Naive thymus-derived CD4-positive, alpha-beta T cell (primary cell): ENCODE data around the gene RECK. TPM values are rescaled to one million over a fixed set of nuclear protein-coding genes. Genes with fewer than 3 reads are reported as not detected.

Experiments
- ATAC-seq: fragments of 150-1000 bp; cut with Tn5 transposase; 2 replicates; pipeline ENCODE4 v1.10.0; 2021; ENCODE audit warnings: mild to moderate bottlenecking, moderate library complexity
- CTCF ChIA-PET: fragments of 350-600 bp; sonication (Branson Sonifier 250); formaldehyde crosslinking; loops from one replicate; lab custom pipeline; 2021; ENCODE audit warnings: antibody characterized with exemption; lab: Charles Lee
- POLR2A ChIA-PET: fragments of 350-600 bp; sonication (Branson Sonifier 250); formaldehyde crosslinking; loops from one replicate; lab custom pipeline; 2021; ENCODE audit warnings: antibody characterized with exemption, inconsistent platforms; lab: Charles Lee
- DNase-seq, 9 donors: peaks; one replicate each; pipeline versions ENCODE4 v3.0.0 to v3.0.0-alpha.2; 2020 to 2022; ENCODE audit warnings: mixed read lengths in 1 of 9
- H3K27ac ChIP-seq: one replicate; pipeline ENCODE4 v1.7.0; 2013; ENCODE audit warnings: mild to moderate bottlenecking, low read depth, low read length, moderate library complexity
- H3K27me3 ChIP-seq, 2 donors: one replicate each; pipeline ENCODE4 v1.7.0; 2013; ENCODE audit warnings: low read length in 2 of 2, mild to moderate bottlenecking in 2 of 2, moderate library complexity in 2 of 2; ENCODE audit not compliant: control insufficient read depth in 2 of 2, insufficient read depth in 2 of 2
- H3K36me3 ChIP-seq, 3 experiments: 1 replicate in 2 of 3; 2 replicates in 1 of 3; pipeline ENCODE4 v1.7.0; 2013; ENCODE audit warnings: low read length in 3 of 3, mild to moderate bottlenecking in 3 of 3, moderate library complexity in 1 of 3; ENCODE audit not compliant: insufficient read depth in 3 of 3, control insufficient read depth in 2 of 3
- H3K4me1 ChIP-seq, 2 donors: one replicate each; pipeline ENCODE4 v1.7.0; 2013; ENCODE audit warnings: low read length in 2 of 2, mild to moderate bottlenecking in 2 of 2, moderate library complexity in 1 of 2; ENCODE audit not compliant: control insufficient read depth in 2 of 2, insufficient read depth in 2 of 2
- H3K4me3 ChIP-seq: 2 replicates; pipeline ENCODE4 v1.7.0; 2013; ENCODE audit warnings: mild to moderate bottlenecking, low read length
- H3K9me3 ChIP-seq, 3 experiments: 1 replicate in 2 of 3; 2 replicates in 1 of 3; pipeline ENCODE4 v1.7.0; 2013; ENCODE audit warnings: low read length in 3 of 3; ENCODE audit not compliant: control insufficient read depth in 2 of 3
- H3K27ac Mint-ChIP-seq, 9 donors: one replicate each; pipeline ENCODE4 v1.8.0; 2020 to 2022; ENCODE audit warnings: mixed read lengths in 9 of 9, mild to moderate bottlenecking in 8 of 9, moderate library complexity in 5 of 9, inconsistent platforms in 2 of 9
- H3K27me3 Mint-ChIP-seq, 5 donors: one replicate each; pipeline ENCODE4 v1.8.0; 2021 to 2022; ENCODE audit warnings: mixed read lengths in 5 of 5, mild to moderate bottlenecking in 1 of 5
- H3K36me3 Mint-ChIP-seq, 5 donors: one replicate each; pipeline ENCODE4 v1.8.0; 2020 to 2022; ENCODE audit warnings: mixed read lengths in 5 of 5, mild to moderate bottlenecking in 3 of 5, inconsistent platforms in 1 of 5
- H3K4me1 Mint-ChIP-seq, 7 donors: one replicate each; pipeline ENCODE4 v1.8.0; 2020 to 2022; ENCODE audit warnings: mixed read lengths in 7 of 7, mild to moderate bottlenecking in 3 of 7, inconsistent platforms in 1 of 7
- H3K4me3 Mint-ChIP-seq, 10 donors: one replicate each; pipeline ENCODE4 v1.8.0; 2020 to 2022; ENCODE audit warnings: mild to moderate bottlenecking in 10 of 10, mixed read lengths in 10 of 10, moderate library complexity in 6 of 10, inconsistent platforms in 2 of 10
- H3K9me3 Mint-ChIP-seq, 11 donors: one replicate each; pipeline ENCODE4 v1.8.0; 2020 to 2022; ENCODE audit warnings: mixed read lengths in 11 of 11, mild to moderate bottlenecking in 4 of 11, inconsistent platforms in 1 of 11, moderate library complexity in 1 of 11
- intact Hi-C, 2 donors: fragments of 100-400 bp; cut with micrococcal nuclease; formaldehyde crosslinking; loops; one replicate each; pipeline ENCODE4 v1.15.1; 2023
- polyA plus RNA-seq, 2 donors: library from polyadenylated mRNA; unstranded; fragments of 300-500 nt; fragmentation: Illumina TruSeq; gene quantifications; one replicate each; pipeline ENCODE4 v1.2.3, GENCODE V29; 2021
- total RNA-seq, 6 experiments: library from RNA in 5 of 6; stranded (reverse) in 5 of 6; gene quantifications; 1 replicate in 5 of 6; 2 replicates in 1 of 6; pipeline ENCODE4 v1.2.3 and lab custom pipeline; 2021 to 2026

The RECK gene
- total and polyA plus RNA-seq, 7 experiments from 2014 or later = 7.4 to 26.2 (median 13.9) TPM

GRCh38 chr9:36142510-36143244 lies 106.0 kb downstream of the RECK start:
- peaks cover 0 to 6% (median 0%) of the 10 kb centered on the region in 3 experiments for H3K36me3 ChIP-seq
- H3K4me1 ChIP-seq = peaks cover 86 to 87% of the 10 kb centered on the region in 2 donors
- Mint-ChIP-seq H3K27me3 (peaks cover 0 to 3% (median 0%) of the 10 kb centered on the region in 5 donors), H3K9me3 (peaks cover 5 to 18% (median 14%) of the 10 kb centered on the region in 11 donors), H3K4me1 (peaks cover 90 to 98% (median 95%) of the 10 kb centered on the region in 7 donors), H3K36me3 (peaks cover 9 to 65% (median 21%) of the 10 kb centered on the region in 5 donors), H3K4me3 (peak overlapping the region; percentile 84 to 94 (median 90)), H3K27ac (peak overlapping the region; percentile 89 to 100 (median 98))
- peaks cover 0 to 11% (median 8%) of the 10 kb centered on the region in 3 experiments for H3K9me3 ChIP-seq
- intact Hi-C loops = loop anchor here in 1 of 2 donors (1.0 to 5.0 kb wide), 3 partner anchors 9 to 345 kb away; partner anchors contain the start of gene RNF38
- POLR2A ChIA-PET = interaction anchor here (1.7 to 1.8 kb wide), 2 partner anchors 8 to 12 kb away, joined by 8 to 12 read pairs; no protein-coding TSS in a partner anchor
- H3K27me3 ChIP-seq = no peaks in the 10 kb centered on the region
- DNase-seq (no peak), ATAC-seq (peak; percentile 31)
- H3K27ac ChIP-seq = peak overlapping the region; percentile 79
- peak overlapping the region; percentile 49 for H3K4me3 ChIP-seq
- CTCF ChIA-PET = interaction anchor here (0.7 to 1.4 kb wide), 5 partner anchors 22 to 41 kb away, joined by 3 to 8 read pairs (median 3); partner anchors contain the start of gene CCIN

- intact Hi-C loops = loop anchor here in 1 of 2 donors (1.0 to 5.0 kb wide), 3 partner anchors 8 to 344 kb away; partner anchors contain the start of gene RNF38
- ATAC-seq (no peak), DNase-seq (no peak)
- peaks cover 9 to 65% (median 21%) of the 10 kb centered on the region in 5 donors for H3K36me3 Mint-ChIP-seq
- Histone ChIP-seq H3K27me3 (no peaks in the 10 kb centered on the region), H3K36me3 (peaks cover 0 to 6% (median 0%) of the 10 kb centered on the region in 3 experiments), H3K9me3 (peaks cover 0 to 11% (median 8%) of the 10 kb centered on the region in 3 experiments), H3K4me3 (peak overlapping the region; percentile 49), H3K4me1 (peaks cover 86 to 89% of the 10 kb centered on the region in 2 donors), H3K27ac (peak overlapping the region; percentile 79)
- H3K27me3 Mint-ChIP-seq = no peaks in the 10 kb centered on the region
- peak overlapping the region; percentile 84 to 94 (median 90) for H3K4me3 Mint-ChIP-seq
- ChIA-PET POLR2A (interaction anchor here (1.0 to 1.5 kb wide), 4 partner anchors 9 to 16 kb away, joined by 4 to 8 read pairs (median 6); no protein-coding TSS in a partner anchor), CTCF (interaction anchor here (1.2 to 1.7 kb wide), 3 partner anchors 24 to 41 kb away, joined by 3 to 6 read pairs (median 3); partner anchors contain the start of gene CCIN)
- peaks cover 5 to 18% (median 14%) of the 10 kb centered on the region in 11 donors for H3K9me3 Mint-ChIP-seq
- peaks cover 88 to 98% (median 96%) of the 10 kb centered on the region in 7 donors for H3K4me1 Mint-ChIP-seq
- peak overlapping the region; percentile 89 to 100 (median 98) for H3K27ac Mint-ChIP-seq
Measured at GRCh38 chr9:36143245-36143641, 106.5 kb downstream of the RECK start.

DNA sequence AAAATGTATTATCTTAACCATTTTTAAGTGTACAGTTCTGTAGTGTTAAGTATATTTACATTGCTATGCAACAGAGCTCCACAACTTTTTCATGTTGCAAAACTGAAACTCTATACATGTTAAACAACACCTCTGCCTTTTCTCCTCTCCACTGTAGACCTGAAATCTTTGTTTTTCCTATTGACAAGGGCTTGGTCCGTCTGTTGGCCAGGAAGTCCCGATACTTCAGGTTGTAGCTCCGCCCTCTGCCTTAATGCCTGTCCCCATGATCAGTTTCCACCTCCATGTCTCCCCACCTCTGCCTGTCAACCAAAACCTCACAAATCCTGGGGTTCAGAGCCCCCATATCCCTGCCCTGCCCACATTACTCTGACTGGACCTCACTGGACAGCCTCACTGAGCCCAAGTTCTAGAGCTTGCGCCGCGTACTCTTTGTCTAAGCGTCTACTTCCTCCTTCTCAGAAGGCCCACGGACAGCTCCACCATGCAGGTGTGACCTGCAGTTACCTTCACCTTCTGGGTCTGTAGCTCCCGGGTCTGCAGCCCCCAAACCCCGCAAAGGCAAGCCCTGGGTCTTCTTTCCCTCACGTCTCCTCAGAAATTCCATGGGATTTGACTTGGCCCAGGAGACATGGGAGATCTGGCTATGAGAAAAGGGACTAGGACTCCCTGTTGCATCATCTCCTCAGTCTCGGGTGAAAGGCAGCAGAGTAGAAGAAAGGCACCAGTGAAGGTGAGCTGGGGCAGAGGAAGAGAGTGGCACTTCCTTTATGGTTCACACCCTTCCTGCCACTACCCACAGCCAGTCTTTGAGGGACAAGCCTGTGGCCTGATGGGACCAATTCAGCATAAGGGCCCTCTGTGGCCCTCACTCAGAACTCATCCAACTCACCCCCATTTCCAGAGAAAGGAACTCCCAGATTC lies 107.9 kb downstream of the RECK start:
- peak; percentile 54 for ATAC-seq
- H3K27me3 ChIP-seq = no peaks in the 10 kb centered on the region
- peaks cover 74 to 94% (median 92%) of the 10 kb centered on the region in 7 donors for H3K4me1 Mint-ChIP-seq
- peaks cover 9 to 59% (median 21%) of the 10 kb centered on the region in 5 donors for H3K36me3 Mint-ChIP-seq
- H3K4me1 ChIP-seq = peaks cover 84 to 91% of the 10 kb centered on the region in 2 donors
- POLR2A ChIA-PET = interaction anchor here (0.7 to 1.5 kb wide), 6 partner anchors 8 to 115 kb away, joined by 3 to 8 read pairs (median 4); no protein-coding TSS in a partner anchor
- H3K9me3 Mint-ChIP-seq = peaks cover 5 to 18% (median 14%) of the 10 kb centered on the region in 11 donors
- CTCF ChIA-PET = interaction anchor here (1.2 to 1.7 kb wide), 3 partner anchors 21 to 45 kb away, joined by 4 to 6 read pairs (median 5); no protein-coding TSS in a partner anchor
- no peaks in the 10 kb centered on the region for H3K27me3 Mint-ChIP-seq
- peak overlapping the region; percentile 89 to 100 (median 98) for H3K27ac Mint-ChIP-seq
- H3K27ac ChIP-seq = peak overlapping the region; percentile 79
- peaks cover 0 to 11% (median 8%) of the 10 kb centered on the region in 3 experiments for H3K9me3 ChIP-seq
- peaks cover 0 to 6% (median 0%) of the 10 kb centered on the region in 3 experiments for H3K36me3 ChIP-seq
- peak in 2 of 9 donors; percentile 44 to 45 for DNase-seq
- H3K4me3 Mint-ChIP-seq = peak overlapping the region; percentile 84 to 94 (median 90)
- intact Hi-C loops = loop anchor here (1.0 to 5.0 kb wide), 4 partner anchors 8 to 343 kb away; partner anchors contain the start of genes GLIPR2 (in 1 of the 2) and RNF38 (in 1 of the 2)
- peak overlapping the region; percentile 49 for H3K4me3 ChIP-seq

DNA sequence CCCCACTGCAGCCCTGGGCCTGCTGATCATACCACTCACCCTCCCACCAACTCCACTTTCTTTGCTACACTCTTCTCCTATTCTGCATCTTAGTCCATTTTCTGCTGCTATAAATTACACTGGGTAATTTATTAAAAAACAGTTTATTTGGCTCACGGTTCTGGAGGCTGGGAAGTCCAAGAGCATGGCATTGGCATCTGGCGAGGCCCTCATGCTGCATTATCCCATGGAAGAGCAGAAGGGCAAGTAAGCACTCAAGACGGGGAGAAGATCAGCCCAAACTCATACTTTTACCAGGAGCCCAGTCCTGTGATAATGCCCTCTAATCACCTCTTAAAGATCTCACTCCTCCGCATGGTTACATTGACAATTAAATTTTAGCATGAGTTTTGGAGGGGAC lies 109.3 kb downstream of the RECK start:
- intact Hi-C loops = loop anchor here in 1 of 2 donors (2.0 kb wide), 1 partner anchor 53 kb away; no protein-coding TSS in a partner anchor
- peaks cover 81 to 91% of the 10 kb centered on the region in 2 donors for H3K4me1 ChIP-seq
- Mint-ChIP-seq H3K27ac (peak overlapping the region; percentile 76 to 100 (median 96)), H3K4me3 (peak overlapping the region; percentile 3 to 93 (median 80)), H3K9me3 (peaks cover 5 to 18% (median 14%) of the 10 kb centered on the region in 11 donors), H3K4me1 (peaks cover 65 to 91% (median 88%) of the 10 kb centered on the region in 7 donors), H3K36me3 (peaks cover 9 to 58% (median 22%) of the 10 kb centered on the region in 5 donors), H3K27me3 (no peaks in the 10 kb centered on the region)
- H3K9me3 ChIP-seq = peaks cover 0 to 11% (median 8%) of the 10 kb centered on the region in 3 experiments
- POLR2A ChIA-PET = no interaction called here
- H3K4me3 ChIP-seq = no peak overlapping the region
- no peak overlapping the region for H3K27ac ChIP-seq
- H3K36me3 ChIP-seq = peaks cover 0 to 6% (median 0%) of the 10 kb centered on the region in 3 experiments
- no peak for DNase-seq
- no peaks in the 10 kb centered on the region for H3K27me3 ChIP-seq
- ATAC-seq = no peak
- CTCF ChIA-PET = no interaction called here

- DNase-seq = no peak
- peaks cover 0 to 11% (median 8%) of the 10 kb centered on the region in 3 experiments for H3K9me3 ChIP-seq
- H3K4me1 Mint-ChIP-seq = peaks cover 65 to 91% (median 87%) of the 10 kb centered on the region in 7 donors
- peak overlapping the region in 8 of 10 donors; percentile 3 to 90 (median 40) for H3K4me3 Mint-ChIP-seq
- peaks cover 9 to 59% (median 23%) of the 10 kb centered on the region in 5 donors for H3K36me3 Mint-ChIP-seq
- peak overlapping the region; percentile 24 to 100 (median 87) for H3K27ac Mint-ChIP-seq
- ChIA-PET POLR2A (no interaction called here), CTCF (interaction anchor here (1.1 kb wide), 1 partner anchor 43 kb away, joined by 5 read pairs; no protein-coding TSS in a partner anchor)
- H3K36me3 ChIP-seq = peaks cover 0 to 6% (median 0%) of the 10 kb centered on the region in 3 experiments
- H3K4me3 ChIP-seq = no peak overlapping the region
- peaks cover 81 to 92% of the 10 kb centered on the region in 2 donors for H3K4me1 ChIP-seq
- no peaks in the 10 kb centered on the region for H3K27me3 Mint-ChIP-seq
- peaks cover 5 to 18% (median 14%) of the 10 kb centered on the region in 11 donors for H3K9me3 Mint-ChIP-seq
- no peak overlapping the region for H3K27ac ChIP-seq
- no peaks in the 10 kb centered on the region for H3K27me3 ChIP-seq
- intact Hi-C loops = no loop called here
- ATAC-seq = no peak
Measured at GRCh38 chr9:36146651-36147050, 109.9 kb downstream of the RECK start.
